ENCODE data around the gene CTAG1B. TPM values are rescaled to one million over a fixed set of nuclear protein-coding genes. Genes with fewer than 3 reads are reported as not detected.
"Not testable (repeated sequence)": the region's sequence is repeated elsewhere in the genome, so short reads cannot be mapped to it uniquely, and the experiment has no call there.

The CTAG1B gene
- total RNA-seq (not detected in 2 replicates), polyA plus RNA-seq (not detected in 2 replicates)

DNA sequence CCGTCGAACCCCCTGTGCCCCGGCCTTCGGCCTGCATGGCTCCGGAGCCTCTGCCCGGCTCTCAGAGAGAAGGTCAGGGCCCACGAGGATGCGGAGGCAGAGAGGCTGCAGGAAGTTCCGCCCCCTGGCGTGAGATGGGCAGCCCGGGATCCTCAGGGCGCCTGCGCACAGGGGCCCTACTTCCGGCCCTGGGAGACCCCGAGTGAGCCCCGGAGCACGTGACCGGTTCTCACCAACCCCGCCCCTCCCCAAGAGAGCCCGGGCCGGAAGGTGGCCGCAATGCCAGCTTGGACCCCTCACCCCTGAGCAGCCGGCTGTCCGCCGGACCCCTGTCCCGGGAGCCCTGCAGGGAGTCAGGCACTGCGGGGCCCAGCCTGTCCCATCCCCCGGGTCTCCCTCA, at the start of gene CTAG1B:
Gene CTAG1B (minus strand): TSS at position 101 of the 400 bp plus-strand sequence. CDS start 64 bp downstream, at position 37.
- not testable (repeated sequence) for H4K20me1 ChIP-seq (ENCODE audit: insufficient read depth, poor library complexity, severe bottlenecking); H3K4me2 ChIP-seq; H3K4me1 ChIP-seq (ENCODE audit: insufficient read depth); H3K36me3 ChIP-seq (replicated peaks; ENCODE audit: insufficient read depth, low read depth); H3K79me2 ChIP-seq; H3K9me2 ChIP-seq (replicated peaks; ENCODE audit: insufficient read depth); H3K27ac ChIP-seq; H3K4me3 ChIP-seq; H3K27me3 ChIP-seq; DNase-seq (ENCODE audit: low spot score); H2AFZ ChIP-seq; H3K9me3 ChIP-seq (ENCODE audit: low read depth)
- WGBS (ENCODE audit: low lambda C conversion rate, missing lambda C conversion rate) = no CpG with 5 or more reads among the region's 28 CpGs

GRCh38 chrX:154661899-154662298, 42.8 kb upstream of the CTAG1B start:
- WGBS (ENCODE audit: low lambda C conversion rate, missing lambda C conversion rate) = 82% methylated on average over 7 of the region's 7 CpGs
- TF ChIP-seq, protein P1, sequence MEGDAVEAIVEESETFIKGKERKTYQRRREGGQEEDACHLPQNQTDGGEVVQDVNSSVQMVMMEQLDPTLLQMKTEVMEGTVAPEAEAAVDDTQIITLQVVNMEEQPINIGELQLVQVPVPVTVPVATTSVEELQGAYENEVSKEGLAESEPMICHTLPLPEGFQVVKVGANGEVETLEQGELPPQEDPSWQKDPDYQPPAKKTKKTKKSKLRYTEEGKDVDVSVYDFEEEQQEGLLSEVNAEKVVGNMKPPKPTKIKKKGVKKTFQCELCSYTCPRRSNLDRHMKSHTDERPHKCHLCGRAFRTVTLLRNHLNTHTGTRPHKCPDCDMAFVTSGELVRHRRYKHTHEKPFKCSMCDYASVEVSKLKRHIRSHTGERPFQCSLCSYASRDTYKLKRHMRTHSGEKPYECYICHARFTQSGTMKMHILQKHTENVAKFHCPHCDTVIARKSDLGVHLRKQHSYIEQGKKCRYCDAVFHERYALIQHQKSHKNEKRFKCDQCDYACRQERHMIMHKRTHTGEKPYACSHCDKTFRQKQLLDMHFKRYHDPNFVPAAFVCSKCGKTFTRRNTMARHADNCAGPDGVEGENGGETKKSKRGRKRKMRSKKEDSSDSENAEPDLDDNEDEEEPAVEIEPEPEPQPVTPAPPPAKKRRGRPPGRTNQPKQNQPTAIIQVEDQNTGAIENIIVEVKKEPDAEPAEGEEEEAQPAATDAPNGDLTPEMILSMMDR (IDR thresholded peaks at IDR 0.05; ENCODE audit: poor library complexity) = no peak
- TF ChIP-seq EZH2phosphoT487 (IDR thresholded peaks at IDR 0.05; ENCODE audit: low read depth, severe bottlenecking, unreplicated experiment) (no peak), EZH2 (IDR thresholded peaks at IDR 0.05; ENCODE audit: borderline replicate concordance) (no peak)

DNA sequence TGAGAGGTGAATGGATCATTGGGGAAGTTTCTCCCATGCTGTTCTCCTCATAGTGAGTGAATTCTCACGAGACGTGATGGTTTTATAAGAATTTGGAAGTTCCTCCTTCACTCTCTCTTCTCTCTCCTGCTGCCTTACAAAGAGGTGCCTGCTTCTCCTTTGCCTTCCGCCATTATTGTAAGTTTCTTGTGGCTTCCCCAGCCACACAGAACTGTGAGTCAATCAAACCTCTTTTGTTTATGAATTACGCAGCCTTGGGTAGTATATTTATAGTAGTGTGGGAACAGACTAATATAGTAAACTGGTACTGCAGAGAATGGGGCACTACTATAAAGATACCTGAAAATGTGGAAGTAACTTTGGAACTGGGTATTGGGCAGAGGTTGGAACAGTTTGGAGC, 42.1 kb upstream of the CTAG1B start:
- Histone ChIP-seq H3K27me3 (no peaks in the 10 kb centered on the region), H3K9me2 (replicated peaks; ENCODE audit: insufficient read depth) (no peaks in the 10 kb centered on the region), H2AFZ (no peak overlapping the region), H3K9me3 (ENCODE audit: low read depth) (no peaks in the 10 kb centered on the region), H3K4me2 (no peak overlapping the region), H3K27ac (no peak overlapping the region), H4K20me1 (ENCODE audit: insufficient read depth, poor library complexity, severe bottlenecking) (no peaks in the 10 kb centered on the region), H3K36me3 (replicated peaks; ENCODE audit: insufficient read depth, low read depth) (no peaks in the 10 kb centered on the region), H3K4me1 (ENCODE audit: insufficient read depth) (no peaks in the 10 kb centered on the region), H3K79me2 (no peaks in the 10 kb centered on the region), H3K4me3 (no peak overlapping the region)
- no peak for TF ChIP-seq EZH2phosphoT487 (IDR thresholded peaks at IDR 0.05; ENCODE audit: low read depth, severe bottlenecking, unreplicated experiment)
- TF ChIP-seq, protein P1 (IDR thresholded peaks at IDR 0.05; ENCODE audit: poor library complexity) = no peak
- no peak for TF ChIP-seq EZH2 (IDR thresholded peaks at IDR 0.05; ENCODE audit: borderline replicate concordance)
- DNase-seq (ENCODE audit: low spot score) = no peak
- WGBS (ENCODE audit: low lambda C conversion rate, missing lambda C conversion rate) = 81% methylated on average over 4 of the region's 4 CpGs

More at GRCh38 chrX:154661899-154662298, 42.8 kb upstream of the CTAG1B start:
- H3K36me3 ChIP-seq (replicated peaks; ENCODE audit: insufficient read depth, low read depth) = no peaks in the 10 kb centered on the region
- no peak overlapping the region for H3K4me2 ChIP-seq
- H3K79me2 ChIP-seq = no peaks in the 10 kb centered on the region
- no peak overlapping the region for H3K4me3 ChIP-seq
- no peak for DNase-seq (ENCODE audit: low spot score)
- no peak overlapping the region for H2AFZ ChIP-seq
- H3K9me2 ChIP-seq (replicated peaks; ENCODE audit: insufficient read depth) = no peaks in the 10 kb centered on the region
- no peaks in the 10 kb centered on the region for H3K9me3 ChIP-seq (ENCODE audit: low read depth)
- H3K27me3 ChIP-seq = no peaks in the 10 kb centered on the region
- H3K27ac ChIP-seq = no peak overlapping the region
- no peaks in the 10 kb centered on the region for H3K4me1 ChIP-seq (ENCODE audit: insufficient read depth)
- H4K20me1 ChIP-seq (ENCODE audit: insufficient read depth, poor library complexity, severe bottlenecking) = no peaks in the 10 kb centered on the region

DNA sequence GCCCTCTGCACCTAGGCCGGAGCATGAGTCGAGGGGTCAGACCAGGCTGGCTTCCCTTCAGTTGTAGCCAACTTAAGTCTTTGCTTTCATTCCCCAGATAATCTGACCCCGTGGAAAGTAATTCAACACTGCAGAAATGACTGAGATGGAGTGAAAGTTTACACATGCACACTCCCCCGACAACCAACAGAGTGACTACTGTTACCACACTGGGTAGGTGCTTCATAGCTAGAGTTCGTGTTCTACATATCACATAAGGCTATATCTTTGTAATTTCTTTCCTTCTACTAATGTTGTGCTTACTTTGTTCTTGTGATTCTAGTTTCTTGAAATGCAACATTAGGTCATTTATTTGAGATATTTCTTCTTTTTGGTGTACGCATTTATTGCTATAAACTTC, 41.5 kb upstream of the CTAG1B start:
- Histone ChIP-seq H3K4me2 (no peak overlapping the region), H2AFZ (no peak overlapping the region), H3K36me3 (replicated peaks; ENCODE audit: insufficient read depth, low read depth) (no peaks in the 10 kb centered on the region), H3K9me2 (replicated peaks; ENCODE audit: insufficient read depth) (no peaks in the 10 kb centered on the region), H3K4me1 (ENCODE audit: insufficient read depth) (no peaks in the 10 kb centered on the region), H4K20me1 (ENCODE audit: insufficient read depth, poor library complexity, severe bottlenecking) (no peaks in the 10 kb centered on the region), H3K27ac (no peak overlapping the region), H3K79me2 (no peaks in the 10 kb centered on the region), H3K4me3 (no peak overlapping the region), H3K27me3 (no peaks in the 10 kb centered on the region), H3K9me3 (ENCODE audit: low read depth) (no peaks in the 10 kb centered on the region)
- TF ChIP-seq EZH2phosphoT487 (IDR thresholded peaks at IDR 0.05; ENCODE audit: low read depth, severe bottlenecking, unreplicated experiment) (no peak), EZH2 (IDR thresholded peaks at IDR 0.05; ENCODE audit: borderline replicate concordance) (no peak)
- TF ChIP-seq, protein P1 (IDR thresholded peaks at IDR 0.05; ENCODE audit: poor library complexity) = no peak
- 74% methylated on average over 6 of the region's 6 CpGs for WGBS (ENCODE audit: low lambda C conversion rate, missing lambda C conversion rate)
- DNase-seq (ENCODE audit: low spot score) = peak; percentile 0
